GM12875 (cell line): ENCODE data around the gene HNRNPA1.

Experiments used
- H3K4me3 ChIP-seq: one replicate; pipeline ENCODE4 v1.5.1; 2011; ENCODE audit warnings: low read depth, low read length, control low read depth
- CTCF ChIP-seq: IDR thresholded peaks from 2 replicates; pipeline ENCODE4 v1.5.1; 2011; ENCODE audit warnings: low read depth, mild to moderate bottlenecking, control low read depth, inconsistent platforms, low read length, moderate library complexity, borderline replicate concordance; ENCODE audit not compliant: insufficient read depth

HNRNPA1 gene

GRCh38 chr12:54321363-54321762 lies 40.8 kb downstream of the HNRNPA1 start:
- H3K4me3 ChIP-seq, result no peak overlapping the region
- TF ChIP-seq CTCF, result no peak

- peak; percentile 73 for TF ChIP-seq CTCF
- H3K4me3 ChIP-seq, result peak within 1 kb of the TSS; percentile 79
Measured at GRCh38 chr12:54324617-54325441, 44.3 kb downstream of the HNRNPA1 start, which contains the start of gene COPZ1. COPZ1 (plus strand) TSS chr12:54325131; CDS start chr12:54325164, 33 bp downstream.

- peak overlapping the region; percentile 79 for H3K4me3 ChIP-seq
Measured at GRCh38 chr12:54325442-54326109, 45.0 kb downstream of the HNRNPA1 start.

DNA sequence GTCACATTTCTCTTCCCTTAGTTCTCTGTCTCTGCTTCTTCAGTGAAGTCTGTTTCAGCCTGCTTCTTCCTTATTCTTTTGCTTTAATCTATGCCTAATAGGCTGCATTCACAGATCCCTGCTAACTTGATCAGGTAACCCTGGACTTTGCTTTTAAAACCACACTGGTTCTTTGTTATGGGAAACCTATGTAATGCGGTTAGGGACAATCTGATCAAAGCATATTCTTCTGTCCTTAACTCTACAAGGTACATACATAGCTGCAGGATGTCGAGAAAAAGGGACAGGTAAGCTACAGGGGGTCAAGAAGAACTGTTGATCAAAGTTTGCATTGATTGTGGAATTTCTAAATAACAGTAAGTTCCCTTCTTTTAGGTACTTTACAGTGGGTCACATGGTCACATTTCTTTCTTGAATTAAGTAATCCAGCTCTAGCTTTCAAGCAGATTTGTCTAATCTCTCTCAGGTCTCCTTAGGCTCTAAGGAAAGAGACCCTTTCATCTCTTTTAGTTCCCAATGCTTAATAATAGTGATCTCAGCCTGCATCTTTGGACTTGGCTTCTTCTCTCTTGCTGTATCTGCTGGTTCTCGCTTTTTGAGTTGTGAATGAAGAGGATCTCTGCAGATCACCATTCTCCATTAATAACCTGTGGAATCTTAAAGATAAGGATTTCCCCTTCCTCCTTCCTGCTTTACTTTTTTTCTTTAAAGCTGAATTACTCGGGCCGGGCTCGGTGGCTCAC lies 48.2 kb downstream of the HNRNPA1 start:
- no peak for TF ChIP-seq CTCF
- H3K4me3 ChIP-seq, result no peak overlapping the region

GRCh38 chr12:54329759-54330158 lies 49.2 kb downstream of the HNRNPA1 start:
- TF ChIP-seq CTCF, result no peak
- no peak overlapping the region for H3K4me3 ChIP-seq

DNA sequence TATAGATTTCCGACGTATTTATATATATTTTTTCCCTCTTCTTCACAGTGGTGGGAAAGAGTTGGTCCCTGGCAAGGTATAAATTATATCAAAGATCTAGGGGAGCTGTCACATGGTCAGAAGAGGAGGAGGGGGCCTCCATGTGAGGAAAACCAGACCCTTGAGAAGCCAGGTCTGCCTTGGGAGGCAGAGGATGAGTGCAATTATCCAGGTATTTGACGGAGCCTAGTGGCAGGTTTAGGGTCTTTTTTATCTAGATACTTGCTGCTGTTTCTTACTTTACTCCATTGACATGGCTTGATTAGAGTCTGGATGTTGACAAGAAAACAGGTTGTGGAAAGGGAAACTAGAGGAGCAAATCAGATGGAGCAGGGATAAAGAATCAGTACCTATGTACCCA lies 49.9 kb downstream of the HNRNPA1 start:
- no peak overlapping the region for H3K4me3 ChIP-seq
- TF ChIP-seq CTCF, result no peak

- H3K4me3 ChIP-seq, result no peak overlapping the region
- no peak for TF ChIP-seq CTCF
Measured at GRCh38 chr12:54331461-54331860, 50.9 kb downstream of the HNRNPA1 start.
